ENCODE measurements around the gene PRPF39. TPM values are rescaled to one million over a fixed set of nuclear protein-coding genes. Genes with fewer than 3 reads are reported as not detected.

PRPF39 gene
- total and polyA plus RNA-seq, 10 of the 15 experiments (the other 5 are each of a cell fraction or from before 2014, with no cell fraction given), result 22.1 to 91.7 (median 36.9) TPM

GRCh38 chr14:45123271-45123670 lies 39.4 kb downstream of the PRPF39 start (continued):
- no peak for TF ChIP-seq ELK1 (IDR thresholded peaks at IDR 0.05; ENCODE audit: low read depth, low read length)
- TF ChIP-seq PML (IDR thresholded peaks at IDR 0.05; ENCODE audit: low read length), result no peak
- TF ChIP-seq HDGF (IDR thresholded peaks at IDR 0.05), result no peak
- TF ChIP-seq SMARCA5 (IDR thresholded peaks at IDR 0.05), result no peak
- no peak for TF ChIP-seq SP1 (IDR thresholded peaks at IDR 0.05; ENCODE audit: low read depth, low read length)
- no peak for TF ChIP-seq ATF3 (IDR thresholded peaks at IDR 0.05; ENCODE audit: borderline replicate concordance, extremely low read depth, low read depth, low read length)
- no peak for TF ChIP-seq GABPA (IDR thresholded peaks at IDR 0.05; ENCODE audit: low read depth)
- no peak for TF ChIP-seq RCOR1 (conservative IDR thresholded peaks at IDR 0.05; ENCODE audit: low read depth, low read length)
- no peak for TF ChIP-seq TCF7 (IDR thresholded peaks at IDR 0.05; ENCODE audit: borderline replicate concordance)
- no peak for TF ChIP-seq RAD51 (IDR thresholded peaks at IDR 0.05)
- TF ChIP-seq KLF5 (IDR thresholded peaks at IDR 0.05; ENCODE audit: partially characterized antibody), result no peak
- no peak for TF ChIP-seq POU2F2 (IDR thresholded peaks at IDR 0.05; ENCODE audit: borderline replicate concordance, low read depth, low read length)
- no peak for TF ChIP-seq ESRRA (IDR thresholded peaks at IDR 0.05; ENCODE audit: low read length)

DNA sequence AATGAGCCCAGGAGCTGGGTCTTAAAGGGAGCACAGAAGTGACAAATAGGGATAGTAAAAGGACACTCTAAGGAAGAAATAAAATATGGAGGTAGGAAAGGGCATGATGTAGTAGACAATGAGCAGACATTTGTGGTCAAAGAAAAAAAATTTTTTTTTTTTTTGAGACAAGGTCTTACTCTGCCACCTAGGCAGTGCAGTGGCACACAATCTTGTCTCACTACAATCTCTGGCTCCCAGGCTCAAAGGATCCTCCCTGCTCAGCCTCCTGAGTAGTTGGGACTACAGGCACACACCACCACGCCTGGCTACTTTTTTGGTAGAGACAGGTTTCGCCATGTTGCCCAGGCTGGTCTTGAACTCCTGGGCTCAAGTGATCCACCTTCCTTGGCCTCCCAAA lies 41.8 kb downstream of the PRPF39 start:
- Histone ChIP-seq H2AFZ (ENCODE audit: control insufficient read depth, low read depth, low read length) (no peak overlapping the region), H3K9ac (ENCODE audit: control insufficient read depth, insufficient read depth, low read length) (no peak overlapping the region), H3K79me2 (ENCODE audit: control insufficient read depth, insufficient read depth, low read length) (no peaks in the 10 kb centered on the region; the same call in none of the 2 replicates), H3K4me1 (ENCODE audit: control insufficient read depth, insufficient read depth, low read length) (no peaks in the 10 kb centered on the region), H3K4me2 (ENCODE audit: control insufficient read depth, insufficient read depth) (no peak overlapping the region), H3K27ac (ENCODE audit: control insufficient read depth, insufficient read depth) (no peak overlapping the region), H3K36me3 (ENCODE audit: control insufficient read depth in 2 of 2, insufficient read depth in 2 of 2, low read length in 1 of 2) (peaks cover 1 to 15% of the 10 kb centered on the region in 2 experiments), H3K4me3 (no peak overlapping the region), H3K27me3 (replicated peaks in 1 of 2; ENCODE audit: control insufficient read depth in 2 of 2, insufficient read depth in 2 of 2, low read length in 1 of 2) (no peaks in the 10 kb centered on the region), H4K20me1 (ENCODE audit: control insufficient read depth, insufficient read depth) (no peaks in the 10 kb centered on the region), H3K9me3 (replicated peaks; ENCODE audit: control insufficient read depth, insufficient read depth, low read length) (no peaks in the 10 kb centered on the region)
- TF ChIP-seq, protein P1, sequence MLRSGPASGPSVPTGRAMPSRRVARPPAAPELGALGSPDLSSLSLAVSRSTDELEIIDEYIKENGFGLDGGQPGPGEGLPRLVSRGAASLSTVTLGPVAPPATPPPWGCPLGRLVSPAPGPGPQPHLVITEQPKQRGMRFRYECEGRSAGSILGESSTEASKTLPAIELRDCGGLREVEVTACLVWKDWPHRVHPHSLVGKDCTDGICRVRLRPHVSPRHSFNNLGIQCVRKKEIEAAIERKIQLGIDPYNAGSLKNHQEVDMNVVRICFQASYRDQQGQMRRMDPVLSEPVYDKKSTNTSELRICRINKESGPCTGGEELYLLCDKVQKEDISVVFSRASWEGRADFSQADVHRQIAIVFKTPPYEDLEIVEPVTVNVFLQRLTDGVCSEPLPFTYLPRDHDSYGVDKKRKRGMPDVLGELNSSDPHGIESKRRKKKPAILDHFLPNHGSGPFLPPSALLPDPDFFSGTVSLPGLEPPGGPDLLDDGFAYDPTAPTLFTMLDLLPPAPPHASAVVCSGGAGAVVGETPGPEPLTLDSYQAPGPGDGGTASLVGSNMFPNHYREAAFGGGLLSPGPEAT (IDR thresholded peaks at IDR 0.05; ENCODE audit: low read depth), result no peak
- TF ChIP-seq CBX5 (IDR thresholded peaks at IDR 0.05; ENCODE audit: low read depth), result no peak
- no peak for TF ChIP-seq NFYA (IDR thresholded peaks at IDR 0.05; ENCODE audit: borderline replicate concordance, low read depth, low read length)
- no TSS peak for BruUV-seq (replicated peaks)
- intact Hi-C loops (cut with micrococcal nuclease; ENCODE audit: unreplicated experiment), result no loop called here
- FAIRE-seq (no peak), DNase-seq (ENCODE audit: low read depth, low spot score) (no peak), ATAC-seq (no peak)
- ChIA-PET RAD21 (ENCODE audit: unreplicated experiment) (no interaction called here), CTCF (no interaction called here), POLR2A (no interaction called here), SMC1A (ENCODE audit: uncharacterized antibody, unreplicated experiment) (no interaction called here)
- 95% methylated on average over 2 of the region's 2 CpGs for WGBS (ENCODE audit: insufficient coverage, insufficient replicate concordance, low lambda C conversion rate, missing lambda C conversion rate)
- in situ Hi-C loops (cut with MboI), result no loop called here
